Measurements from ENCODE around the gene TSPOAP1. TPM values are rescaled to one million over a fixed set of nuclear protein-coding genes. Genes with fewer than 3 reads are reported as not detected.

Gene TSPOAP1, protein sequence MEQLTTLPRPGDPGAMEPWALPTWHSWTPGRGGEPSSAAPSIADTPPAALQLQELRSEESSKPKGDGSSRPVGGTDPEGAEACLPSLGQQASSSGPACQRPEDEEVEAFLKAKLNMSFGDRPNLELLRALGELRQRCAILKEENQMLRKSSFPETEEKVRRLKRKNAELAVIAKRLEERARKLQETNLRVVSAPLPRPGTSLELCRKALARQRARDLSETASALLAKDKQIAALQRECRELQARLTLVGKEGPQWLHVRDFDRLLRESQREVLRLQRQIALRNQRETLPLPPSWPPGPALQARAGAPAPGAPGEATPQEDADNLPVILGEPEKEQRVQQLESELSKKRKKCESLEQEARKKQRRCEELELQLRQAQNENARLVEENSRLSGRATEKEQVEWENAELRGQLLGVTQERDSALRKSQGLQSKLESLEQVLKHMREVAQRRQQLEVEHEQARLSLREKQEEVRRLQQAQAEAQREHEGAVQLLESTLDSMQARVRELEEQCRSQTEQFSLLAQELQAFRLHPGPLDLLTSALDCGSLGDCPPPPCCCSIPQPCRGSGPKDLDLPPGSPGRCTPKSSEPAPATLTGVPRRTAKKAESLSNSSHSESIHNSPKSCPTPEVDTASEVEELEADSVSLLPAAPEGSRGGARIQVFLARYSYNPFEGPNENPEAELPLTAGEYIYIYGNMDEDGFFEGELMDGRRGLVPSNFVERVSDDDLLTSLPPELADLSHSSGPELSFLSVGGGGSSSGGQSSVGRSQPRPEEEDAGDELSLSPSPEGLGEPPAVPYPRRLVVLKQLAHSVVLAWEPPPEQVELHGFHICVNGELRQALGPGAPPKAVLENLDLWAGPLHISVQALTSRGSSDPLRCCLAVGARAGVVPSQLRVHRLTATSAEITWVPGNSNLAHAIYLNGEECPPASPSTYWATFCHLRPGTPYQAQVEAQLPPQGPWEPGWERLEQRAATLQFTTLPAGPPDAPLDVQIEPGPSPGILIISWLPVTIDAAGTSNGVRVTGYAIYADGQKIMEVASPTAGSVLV (N-terminal part only)
- total RNA-seq = 0.05 and 0.12 TPM in 2 replicates

GRCh38 chr17:58328195-58329034 is at the start of gene TSPOAP1:
TSPOAP1 (minus strand) TSS chr17:58328795; CDS start chr17:58327920, 875 bp downstream.

DNA sequence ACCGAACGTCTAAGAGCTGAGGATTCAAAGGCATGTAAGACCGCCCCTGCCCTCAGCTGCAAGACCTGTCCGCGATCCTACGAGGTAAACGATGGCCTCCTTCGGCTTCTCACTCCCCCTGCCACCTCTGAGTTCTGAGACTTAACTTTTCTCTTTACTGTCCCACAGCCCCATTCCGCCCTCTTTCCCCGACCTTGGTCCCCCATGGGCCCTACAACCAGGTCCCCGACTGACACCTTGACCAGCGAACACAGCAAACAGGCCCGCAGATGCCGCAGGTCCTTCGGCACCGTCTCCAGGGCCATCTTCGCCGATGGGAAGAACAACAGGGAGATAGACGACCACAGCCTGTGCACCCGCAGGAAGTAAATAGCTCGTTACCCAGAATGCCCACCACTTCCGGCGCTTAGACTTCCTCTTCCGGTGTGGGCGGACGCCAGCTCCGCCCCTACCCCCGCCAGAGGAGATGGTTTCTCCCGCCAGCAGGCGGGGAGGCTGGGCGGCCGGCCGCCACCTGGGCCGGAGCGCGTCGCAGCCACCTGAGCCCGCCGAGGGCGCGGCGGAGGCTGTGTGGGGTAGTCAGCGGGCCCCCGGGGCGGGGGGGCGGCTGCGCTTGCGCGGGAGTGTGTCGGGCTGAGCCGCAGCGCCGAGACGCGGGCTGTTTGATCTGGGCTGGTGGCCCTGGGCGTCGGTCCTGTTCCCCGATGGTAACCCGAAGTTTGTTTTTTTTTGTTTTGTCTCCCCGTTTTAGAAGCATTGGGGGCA is 23.4 kb upstream of the TSPOAP1 start, which contains the start of gene SUPT4H1:
SUPT4H1 (minus strand) TSS at position 371 of the 765 bp plus-strand sequence; CDS start at position 305, 66 bp downstream.

DNA sequence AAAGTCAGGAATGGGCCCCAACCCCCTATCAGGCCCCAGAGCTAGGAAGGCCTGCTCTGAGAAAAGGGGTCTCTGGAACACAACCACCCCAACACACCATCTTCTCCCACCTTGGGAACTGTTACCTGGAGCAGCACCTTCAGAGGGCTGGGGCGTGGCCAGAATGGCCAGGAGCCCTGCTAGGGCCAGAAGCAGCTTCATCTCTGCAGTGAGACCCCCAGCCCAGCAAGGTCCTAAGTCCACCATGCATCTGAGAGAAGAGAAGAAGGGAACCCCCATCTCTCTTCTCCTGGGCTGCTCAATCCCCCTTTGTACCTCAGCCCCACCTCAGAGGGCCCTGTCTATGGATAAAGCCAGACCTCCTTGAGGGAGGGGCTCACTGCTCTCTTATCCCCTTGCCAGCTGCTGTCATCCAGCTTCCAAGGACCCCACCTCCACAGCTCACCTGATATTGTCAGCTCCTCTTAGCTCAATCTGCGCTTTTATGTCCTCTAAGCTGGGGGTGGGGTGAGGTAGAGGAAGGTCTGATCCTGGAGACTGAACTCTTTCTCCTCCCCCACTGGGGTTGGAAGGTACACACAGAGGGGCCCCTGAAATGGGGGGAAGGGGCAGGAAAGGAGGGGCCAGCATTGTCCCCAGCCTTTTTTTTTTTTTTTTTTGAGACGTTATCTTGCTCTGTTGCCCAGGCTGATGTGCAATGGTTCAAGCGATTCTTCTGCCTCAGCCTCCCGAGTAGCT is 47.9 kb downstream of the TSPOAP1 start, which contains the start of gene MPO:
MPO (minus strand) TSS at position 456 of the 738 bp plus-strand sequence; CDS start at position 279, 177 bp downstream.

Other genes with a start within 250 kb of the TSPOAP1 start
- 9.4 and 13.1 TPM in 2 replicates for gene DYNLL2, start 245.4 kb downstream of the TSPOAP1 start, total RNA-seq
- not detected in 2 replicates for gene OR4D1, start 180.4 kb downstream of the TSPOAP1 start, total RNA-seq
- gene OR4D2, start 161.8 kb downstream of the TSPOAP1 start, total RNA-seq = not detected in 2 replicates
- not detected in 2 replicates for gene EPX, start 136.1 kb downstream of the TSPOAP1 start, total RNA-seq
- gene MKS1, start 109.5 kb downstream of the TSPOAP1 start, total RNA-seq = 7.9 and 8.3 TPM in 2 replicates
- gene LPO, start 90.2 kb downstream of the TSPOAP1 start, total RNA-seq = not detected in 2 replicates
- gene MPO, start 47.9 kb downstream of the TSPOAP1 start, total RNA-seq = 0.06 TPM in 1 of 2 replicates, not detected in the other
- 35.4 and 47.3 TPM in 2 replicates for gene SUPT4H1, start 23.4 kb upstream of the TSPOAP1 start, total RNA-seq
- gene RNF43, start 88.7 kb upstream of the TSPOAP1 start, total RNA-seq = not detected in 2 replicates
- not detected in 2 replicates for gene HSF5, start 159.6 kb upstream of the TSPOAP1 start, total RNA-seq
- 30.7 and 41.9 TPM in 2 replicates for gene MTMR4, start 185.8 kb upstream of the TSPOAP1 start, total RNA-seq